ENCODE data around the gene GNAL. TPM values are rescaled to one million over a fixed set of nuclear protein-coding genes. Genes with fewer than 3 reads are reported as not detected.

GNAL gene
- total and polyA plus RNA-seq, 2 of the 4 experiments (the other 2 are of a cell fraction) = 0.15 to 0.36 TPM

DNA sequence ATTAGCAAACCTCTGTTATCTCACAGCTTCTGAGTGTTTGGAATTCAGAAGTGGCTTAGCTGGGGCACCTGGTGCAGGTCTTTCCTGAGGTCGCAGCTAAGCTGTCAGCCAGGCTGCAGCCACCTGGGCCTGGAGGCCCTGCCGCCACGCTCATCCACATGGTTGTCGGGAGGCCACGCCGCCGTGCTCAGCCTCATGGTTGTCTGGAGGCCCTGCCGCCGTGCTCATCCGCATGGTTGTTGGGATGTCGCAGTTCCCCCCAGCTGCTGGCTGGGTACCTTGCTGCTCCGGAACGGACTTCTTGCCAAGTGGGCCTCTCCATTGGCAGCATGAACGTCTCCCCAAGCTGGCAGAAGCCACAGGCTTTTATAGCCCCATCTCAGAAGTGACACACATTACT lies 243.3 kb downstream of the GNAL start:
- POLR2A ChIA-PET (ENCODE audit: unreplicated experiment) = no interaction called here

More for the DNA sequence above, 243.3 kb downstream of the GNAL start:
- no peak overlapping the region for H3K56ac ChIP-seq (ENCODE audit: extremely low read depth, insufficient read depth, low read length)
- dilution Hi-C loops (cut with HindIII; ENCODE audit: low sequenced_read_pairs, unreplicated experiment) = no loop called here
- CTCF ChIA-PET = interaction anchor here (1.8 kb wide), 1 partner anchor 63 kb away, joined by 8 read pairs; no protein-coding TSS in a partner anchor
- in situ Hi-C loops (cut with MboI; ENCODE audit: low sequenced_read_pairs) = no loop called here
- peaks cover 13% of the 10 kb centered on the region for H3K27me3 ChIP-seq (ENCODE audit: control insufficient read depth, insufficient read depth, low read length)
- H3K79me1 ChIP-seq (ENCODE audit: low read depth in 1 of 2, low read length in 2 of 2) = no peaks in the 10 kb centered on the region
- ATAC-seq (ENCODE audit: low read depth) = no peak
- no peak for DNase-seq
- H4K20me1 ChIP-seq (ENCODE audit: insufficient read depth, low read length) = no peaks in the 10 kb centered on the region
- no peak overlapping the region for H2BK15ac ChIP-seq (ENCODE audit: low read depth, low read length)
- no peaks in the 10 kb centered on the region for H3K36me3 ChIP-seq (ENCODE audit: control insufficient read depth, insufficient read depth, low read length)
- no peaks in the 10 kb centered on the region for H3K9me1 ChIP-seq (ENCODE audit: insufficient read depth, low read length)
- no peaks in the 10 kb centered on the region for H3K9me3 ChIP-seq (ENCODE audit: control insufficient read depth, insufficient read depth, low read length)
- H3K14ac ChIP-seq (replicated peaks; ENCODE audit: low read depth, low read length) = no peak overlapping the region
- H3K23ac ChIP-seq (ENCODE audit: low read depth, low read length) = no peak overlapping the region
- H2AFZ ChIP-seq (replicated peaks; ENCODE audit: low read length, poor library complexity) = no peak overlapping the region
- H4K5ac ChIP-seq (ENCODE audit: low read depth, low read length) = no peak overlapping the region
- no TSS peak for BruUV-seq (replicated peaks)
- H2BK120ac ChIP-seq (ENCODE audit: low read depth, low read length) = no peak overlapping the region
- no peak for TF ChIP-seq POLR2A (IDR thresholded peaks at IDR 0.05; ENCODE audit: low read depth, low read length)
- no peak for TF ChIP-seq RFX5 (IDR thresholded peaks at IDR 0.05; ENCODE audit: low read depth, low read length)
- TF ChIP-seq SMC3 (IDR thresholded peaks at IDR 0.05; ENCODE audit: low read depth, low read length) = no peak
- no peak for TF ChIP-seq FOS (IDR thresholded peaks at IDR 0.05; ENCODE audit: low read depth, low read length)
- no peak for TF ChIP-seq MAFK (IDR thresholded peaks at IDR 0.05; ENCODE audit: low read depth, low read length)
- TF ChIP-seq NFE2L2 (IDR thresholded peaks at IDR 0.05; ENCODE audit: low read depth, low read length) = no peak
- TF ChIP-seq, protein P1, sequence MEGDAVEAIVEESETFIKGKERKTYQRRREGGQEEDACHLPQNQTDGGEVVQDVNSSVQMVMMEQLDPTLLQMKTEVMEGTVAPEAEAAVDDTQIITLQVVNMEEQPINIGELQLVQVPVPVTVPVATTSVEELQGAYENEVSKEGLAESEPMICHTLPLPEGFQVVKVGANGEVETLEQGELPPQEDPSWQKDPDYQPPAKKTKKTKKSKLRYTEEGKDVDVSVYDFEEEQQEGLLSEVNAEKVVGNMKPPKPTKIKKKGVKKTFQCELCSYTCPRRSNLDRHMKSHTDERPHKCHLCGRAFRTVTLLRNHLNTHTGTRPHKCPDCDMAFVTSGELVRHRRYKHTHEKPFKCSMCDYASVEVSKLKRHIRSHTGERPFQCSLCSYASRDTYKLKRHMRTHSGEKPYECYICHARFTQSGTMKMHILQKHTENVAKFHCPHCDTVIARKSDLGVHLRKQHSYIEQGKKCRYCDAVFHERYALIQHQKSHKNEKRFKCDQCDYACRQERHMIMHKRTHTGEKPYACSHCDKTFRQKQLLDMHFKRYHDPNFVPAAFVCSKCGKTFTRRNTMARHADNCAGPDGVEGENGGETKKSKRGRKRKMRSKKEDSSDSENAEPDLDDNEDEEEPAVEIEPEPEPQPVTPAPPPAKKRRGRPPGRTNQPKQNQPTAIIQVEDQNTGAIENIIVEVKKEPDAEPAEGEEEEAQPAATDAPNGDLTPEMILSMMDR (conservative IDR thresholded peaks at IDR 0.05; ENCODE audit: low read depth, low read length) = no peak
- TF ChIP-seq BHLHE40 (IDR thresholded peaks at IDR 0.05; ENCODE audit: low read depth, low read length) = no peak
- TF ChIP-seq, protein P2, sequence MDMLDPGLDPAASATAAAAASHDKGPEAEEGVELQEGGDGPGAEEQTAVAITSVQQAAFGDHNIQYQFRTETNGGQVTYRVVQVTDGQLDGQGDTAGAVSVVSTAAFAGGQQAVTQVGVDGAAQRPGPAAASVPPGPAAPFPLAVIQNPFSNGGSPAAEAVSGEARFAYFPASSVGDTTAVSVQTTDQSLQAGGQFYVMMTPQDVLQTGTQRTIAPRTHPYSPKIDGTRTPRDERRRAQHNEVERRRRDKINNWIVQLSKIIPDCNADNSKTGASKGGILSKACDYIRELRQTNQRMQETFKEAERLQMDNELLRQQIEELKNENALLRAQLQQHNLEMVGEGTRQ (IDR thresholded peaks at IDR 0.05; ENCODE audit: low read depth, low read length) = no peak
- TF ChIP-seq MAZ (IDR thresholded peaks at IDR 0.05; ENCODE audit: borderline replicate concordance, low read depth, low read length) = no peak
- no peak for TF ChIP-seq RCOR1 (IDR thresholded peaks at IDR 0.05; ENCODE audit: insufficient replicate concordance, low read length)
- TF ChIP-seq ELK1 (IDR thresholded peaks at IDR 0.05; ENCODE audit: borderline replicate concordance, low read depth, low read length) = no peak
- no peak for TF ChIP-seq MXI1 (IDR thresholded peaks at IDR 0.05; ENCODE audit: borderline replicate concordance, low read depth, low read length)
- TF ChIP-seq CEBPB (IDR thresholded peaks at IDR 0.05; ENCODE audit: low read depth, low read length) = no peak
- no peak for TF ChIP-seq CHD1 (IDR thresholded peaks at IDR 0.05; ENCODE audit: low read depth, low read length)
- no peak overlapping the region for H2AK5ac ChIP-seq (ENCODE audit: low read depth, low read length)
- H3K4ac ChIP-seq (ENCODE audit: low read depth, low read length) = no peak overlapping the region
- intact Hi-C loops (cut with micrococcal nuclease) = loop anchor here (10.0 kb wide), 1 partner anchor 302 kb away; no protein-coding TSS in a partner anchor
- no peak overlapping the region for H3K27ac ChIP-seq (ENCODE audit: insufficient read depth, low read length)
- H3K4me1 ChIP-seq (ENCODE audit: control insufficient read depth, insufficient read depth, low read length) = peaks cover 2% of the 10 kb centered on the region; the same call in 1 of the 2 replicates
- H3K4me3 ChIP-seq (ENCODE audit: insufficient read depth, low read depth, low read length) = no peak overlapping the region
- H3K18ac ChIP-seq (ENCODE audit: low read depth, low read length) = no peak overlapping the region
- H3K4me2 ChIP-seq (ENCODE audit: low read depth, low read length) = no peak overlapping the region
- no peak overlapping the region for H4K91ac ChIP-seq (ENCODE audit: insufficient read depth, low read depth, low read length)
- H3K9ac ChIP-seq (ENCODE audit: low read depth, low read length) = no peak overlapping the region
- WGBS, 2 experiments (ENCODE audit: extremely low coverage in 2 of 2, insufficient read length in 1 of 2) = 97% methylated on average over 11 of the region's 14 CpGs; no CpG with 5 or more reads in 1 of the 2 experiments
- no peak overlapping the region for H2AK9ac ChIP-seq (replicated peaks; ENCODE audit: low read depth, low read length, poor library complexity)
- H2BK5ac ChIP-seq (ENCODE audit: low read depth, low read length, poor library complexity, severe bottlenecking) = no peak overlapping the region
- no peak overlapping the region for H4K8ac ChIP-seq (ENCODE audit: low read depth in 2 of 2, low read length in 2 of 2)
- H2BK20ac ChIP-seq (ENCODE audit: low read depth, low read length) = no peak overlapping the region
